GM12892 (cell line): ENCODE data around the gene GABRG3.

Experiments used
- DNase-seq: peaks from one replicate; pipeline ENCODE4 v3.0.0; 2011; ENCODE audit not compliant: insufficient read length
- FAIRE-seq: peaks from 2 replicates; lab custom pipeline; 2011; peaks lifted over from hg19 to GRCh38; lab: Jason Lieb, UNC
- POLR2A ChIP-seq: IDR thresholded peaks from 2 replicates; pipeline ENCODE4 v1.6.1; 2011; ENCODE audit warnings: low read depth, low read length, control low read depth
- POLR2AphosphoS5 ChIP-seq: IDR thresholded peaks from 2 replicates; pipeline ENCODE4 v1.6.1; 2011; ENCODE audit warnings: low read depth, low read length, control low read depth
- TAF1 ChIP-seq: IDR thresholded peaks from 2 replicates; pipeline ENCODE4 v1.6.1; 2011; ENCODE audit warnings: low read depth, mild to moderate bottlenecking, control low read depth, low read length, borderline replicate concordance

GABRG3 gene

GRCh38 chr15:27238707-27239423, 267.9 kb downstream of the GABRG3 start:
- TF ChIP-seq POLR2AphosphoS5, result no peak
- no peak for TF ChIP-seq POLR2A
- no peak for TF ChIP-seq TAF1
- DNase-seq, result no peak
- no peak for FAIRE-seq

- TF ChIP-seq POLR2A (no peak), TAF1 (no peak), POLR2AphosphoS5 (no peak)
- DNase-seq (no peak), FAIRE-seq (no peak)
Observed at GRCh38 chr15:27241943-27242342, 271.0 kb downstream of the GABRG3 start.

- FAIRE-seq (no peak), DNase-seq (no peak)
- TF ChIP-seq TAF1 (no peak), POLR2A (no peak), POLR2AphosphoS5 (no peak)
Observed at GRCh38 chr15:27244047-27244446, 273.1 kb downstream of the GABRG3 start.

- FAIRE-seq (no peak), DNase-seq (no peak)
- TF ChIP-seq POLR2AphosphoS5 (no peak), TAF1 (no peak), POLR2A (no peak)
Observed at GRCh38 chr15:27248251-27248650, 277.3 kb downstream of the GABRG3 start.

GRCh38 chr15:27249046-27249759, 278.2 kb downstream of the GABRG3 start:
- FAIRE-seq, result no peak
- no peak for TF ChIP-seq POLR2AphosphoS5
- no peak for TF ChIP-seq POLR2A
- no peak for TF ChIP-seq TAF1
- DNase-seq, result no peak

GRCh38 chr15:27249760-27250109, 278.8 kb downstream of the GABRG3 start:
- FAIRE-seq (no peak), DNase-seq (no peak)
- TF ChIP-seq POLR2AphosphoS5 (no peak), TAF1 (no peak), POLR2A (no peak)

- TF ChIP-seq POLR2A (no peak), POLR2AphosphoS5 (no peak), TAF1 (no peak)
- DNase-seq, result no peak
- FAIRE-seq, result no peak
Observed at GRCh38 chr15:27250223-27250622, 279.2 kb downstream of the GABRG3 start.

GRCh38 chr15:27254055-27254454, 283.1 kb downstream of the GABRG3 start:
- TF ChIP-seq TAF1, result no peak
- no peak for TF ChIP-seq POLR2A
- no peak for TF ChIP-seq POLR2AphosphoS5
- no peak for FAIRE-seq
- no peak for DNase-seq

GRCh38 chr15:27254801-27255200, 283.8 kb downstream of the GABRG3 start:
- TF ChIP-seq POLR2AphosphoS5 (no peak), TAF1 (no peak)
- FAIRE-seq (no peak), DNase-seq (no peak)

GRCh38 chr15:27256446-27256845, 285.5 kb downstream of the GABRG3 start:
- TF ChIP-seq TAF1 (no peak), POLR2A (no peak), POLR2AphosphoS5 (no peak)
- FAIRE-seq (no peak), DNase-seq (no peak)

GRCh38 chr15:27258287-27258686, 287.3 kb downstream of the GABRG3 start:
- FAIRE-seq (no peak), DNase-seq (no peak)
- TF ChIP-seq POLR2A (no peak), POLR2AphosphoS5 (no peak), TAF1 (no peak)

- FAIRE-seq (no peak), DNase-seq (no peak)
- TF ChIP-seq POLR2AphosphoS5 (no peak), POLR2A (no peak), TAF1 (no peak)
Observed at GRCh38 chr15:27260523-27260922, 289.5 kb downstream of the GABRG3 start.
